GM12865 (cell line): ENCODE measurements around the gene BCL2A1.

Source experiments
- DNase-seq: peaks from one replicate; pipeline ENCODE4 v3.0.0; 2010; ENCODE audit warnings: low read depth
- H3K4me3 ChIP-seq: 2 replicates; pipeline ENCODE4 v1.5.1; 2011; ENCODE audit warnings: mild to moderate bottlenecking, low read depth, low read length, control low read depth
- TF ChIP-seq, protein P1 (sequence below): IDR thresholded peaks from 2 replicates; pipeline ENCODE4 v1.5.1; 2011; ENCODE audit warnings: low read length, control low read depth, low read depth, inconsistent platforms; ENCODE audit not compliant: insufficient read depth; ENCODE audit errors: missing control alignments

BCL2A1 gene

DNA sequence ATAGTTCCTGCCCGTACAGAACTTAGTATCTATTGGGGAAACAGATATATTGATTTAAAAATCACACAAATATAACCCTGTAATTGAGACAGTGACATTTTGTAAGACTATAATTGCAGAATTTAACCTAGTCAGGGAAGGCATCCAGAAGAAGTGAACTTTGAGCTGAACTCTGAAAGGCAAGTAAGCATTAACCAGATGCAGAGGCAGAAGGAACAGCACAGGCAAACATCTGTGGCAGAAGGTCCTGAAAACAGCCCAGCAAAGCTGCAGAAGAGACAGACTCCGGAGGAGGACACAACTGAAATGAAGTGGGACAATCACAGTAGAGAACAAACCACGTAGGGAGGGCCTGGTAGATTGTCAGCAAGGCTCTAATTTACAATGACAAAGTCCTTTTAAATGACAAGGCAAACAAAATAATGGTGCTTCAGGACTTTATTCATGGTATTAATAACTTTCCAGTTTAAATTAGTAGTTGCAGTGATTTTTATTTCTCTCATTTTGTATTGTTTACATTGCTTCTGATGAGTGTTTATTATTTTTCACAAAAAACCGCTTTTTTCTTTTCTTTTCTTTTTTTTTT is 14.5 kb downstream of the BCL2A1 start:
- no peak for DNase-seq
- H3K4me3 ChIP-seq: no peak overlapping the region
- TF ChIP-seq, protein P1, sequence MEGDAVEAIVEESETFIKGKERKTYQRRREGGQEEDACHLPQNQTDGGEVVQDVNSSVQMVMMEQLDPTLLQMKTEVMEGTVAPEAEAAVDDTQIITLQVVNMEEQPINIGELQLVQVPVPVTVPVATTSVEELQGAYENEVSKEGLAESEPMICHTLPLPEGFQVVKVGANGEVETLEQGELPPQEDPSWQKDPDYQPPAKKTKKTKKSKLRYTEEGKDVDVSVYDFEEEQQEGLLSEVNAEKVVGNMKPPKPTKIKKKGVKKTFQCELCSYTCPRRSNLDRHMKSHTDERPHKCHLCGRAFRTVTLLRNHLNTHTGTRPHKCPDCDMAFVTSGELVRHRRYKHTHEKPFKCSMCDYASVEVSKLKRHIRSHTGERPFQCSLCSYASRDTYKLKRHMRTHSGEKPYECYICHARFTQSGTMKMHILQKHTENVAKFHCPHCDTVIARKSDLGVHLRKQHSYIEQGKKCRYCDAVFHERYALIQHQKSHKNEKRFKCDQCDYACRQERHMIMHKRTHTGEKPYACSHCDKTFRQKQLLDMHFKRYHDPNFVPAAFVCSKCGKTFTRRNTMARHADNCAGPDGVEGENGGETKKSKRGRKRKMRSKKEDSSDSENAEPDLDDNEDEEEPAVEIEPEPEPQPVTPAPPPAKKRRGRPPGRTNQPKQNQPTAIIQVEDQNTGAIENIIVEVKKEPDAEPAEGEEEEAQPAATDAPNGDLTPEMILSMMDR: no peak

DNA sequence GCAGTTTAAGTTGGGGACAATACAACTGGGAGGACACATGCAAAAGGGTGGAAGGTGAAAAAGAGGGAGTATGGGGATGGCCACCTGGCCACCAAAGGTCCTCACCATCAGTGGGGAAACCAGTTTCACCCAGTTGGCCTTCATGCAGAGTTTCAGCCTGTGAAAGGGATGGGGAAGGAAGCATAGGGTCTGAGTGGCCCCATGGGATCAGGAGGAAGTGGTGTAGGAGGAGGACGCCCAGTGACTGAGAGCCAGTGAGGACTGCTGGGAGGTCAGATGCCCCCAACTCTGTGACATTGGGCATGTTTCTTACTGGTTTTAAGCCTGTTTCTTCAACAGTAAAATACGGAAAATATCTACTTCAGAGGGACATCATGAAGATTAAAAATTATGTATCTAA is 16.3 kb downstream of the BCL2A1 start:
- no peak overlapping the region for H3K4me3 ChIP-seq
- no peak for DNase-seq
- TF ChIP-seq, protein P1: no peak

DNA sequence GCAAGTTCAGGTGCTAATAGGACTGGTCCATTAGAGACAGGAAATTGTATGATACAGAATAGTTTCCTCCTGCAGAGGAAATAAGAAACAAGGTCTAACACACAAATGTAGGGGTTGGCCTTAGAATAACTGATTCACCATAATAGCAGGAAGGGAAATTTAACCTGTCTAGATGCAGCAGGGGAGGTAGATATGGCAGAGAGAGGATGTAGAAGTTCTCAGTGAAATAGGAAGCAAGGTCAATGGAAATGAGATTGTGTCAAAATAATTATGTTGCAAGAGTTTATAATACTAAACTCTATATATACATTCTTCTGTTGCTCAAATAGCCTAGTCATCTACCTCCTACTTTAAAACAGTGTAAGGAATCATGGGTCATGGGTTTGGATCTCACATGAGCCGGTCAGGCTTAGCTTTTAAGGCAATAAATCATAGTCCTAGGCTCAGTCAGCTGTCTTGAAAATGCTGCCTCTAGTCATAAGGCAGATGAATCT is 17.0 kb downstream of the BCL2A1 start:
- TF ChIP-seq, protein P1: no peak
- no peak overlapping the region for H3K4me3 ChIP-seq
- DNase-seq: no peak

DNA sequence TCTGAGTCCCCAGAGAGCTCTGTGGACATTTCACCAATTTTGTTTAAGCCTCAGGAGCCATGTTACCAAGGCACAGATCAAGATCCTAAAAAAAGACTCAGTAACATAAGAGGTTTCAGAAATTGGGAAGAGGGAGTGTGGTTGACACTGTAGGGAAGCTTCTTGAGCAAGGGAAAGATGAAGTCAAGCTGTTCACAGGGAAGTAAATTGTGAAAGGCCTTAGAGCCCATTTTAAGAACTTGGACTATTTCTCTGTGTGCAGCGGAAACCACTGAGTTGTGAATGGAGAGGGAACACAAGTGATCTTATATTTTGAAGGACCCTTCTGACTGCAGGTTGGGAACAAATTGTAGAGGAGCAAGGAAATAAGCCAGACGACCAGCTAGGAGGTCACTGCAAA is 18.7 kb downstream of the BCL2A1 start:
- TF ChIP-seq, protein P1: no peak

DNA sequence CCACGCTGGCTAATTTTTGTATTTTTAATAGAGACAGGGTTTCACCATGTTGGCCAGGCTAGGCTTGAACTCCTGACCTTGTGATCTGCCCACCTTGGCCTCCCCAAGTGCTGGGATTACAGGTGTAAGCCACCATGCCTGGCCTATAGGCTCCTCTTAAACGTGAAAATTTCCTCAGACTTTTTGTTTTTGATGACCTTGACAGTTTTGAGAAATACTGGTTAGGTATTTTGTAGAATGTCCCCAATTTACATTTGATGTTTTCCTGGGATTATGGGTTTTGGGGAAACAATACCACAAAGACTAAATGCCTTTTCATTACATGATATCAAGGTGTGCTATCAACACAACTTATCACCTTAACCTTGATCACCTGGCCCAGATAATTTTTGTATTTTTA is 20.7 kb downstream of the BCL2A1 start:
- no peak for DNase-seq
- no peak overlapping the region for H3K4me3 ChIP-seq
- TF ChIP-seq, protein P1: no peak

More for the DNA sequence above, 18.7 kb downstream of the BCL2A1 start:
- no peak overlapping the region for H3K4me3 ChIP-seq
- no peak for DNase-seq

DNA sequence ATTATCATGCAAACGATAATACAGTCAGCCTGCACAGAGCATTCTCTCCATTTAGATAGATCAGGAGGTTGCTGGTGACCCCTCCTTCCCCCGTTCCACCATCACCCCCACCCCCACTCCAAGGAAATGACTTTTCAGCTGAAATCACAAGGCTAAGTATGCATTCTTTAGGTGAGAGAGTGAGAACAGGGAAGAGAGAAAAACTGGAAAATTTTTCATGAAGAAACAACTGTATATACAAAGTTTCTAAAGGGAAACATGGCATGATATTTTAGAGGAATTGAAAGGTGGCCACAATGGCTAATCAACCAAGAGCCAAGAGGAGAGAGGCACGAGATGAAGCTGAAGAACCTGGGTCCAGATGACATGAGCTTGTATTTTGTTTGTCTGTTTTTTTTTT is 22.2 kb downstream of the BCL2A1 start:
- TF ChIP-seq, protein P1: no peak
- DNase-seq: no peak
- H3K4me3 ChIP-seq: no peak overlapping the region
